ENCODE results near the gene GAMT. TPM values are rescaled to one million over a fixed set of nuclear protein-coding genes. Genes with fewer than 3 reads are reported as not detected.

Gene GAMT
- total and polyA plus RNA-seq, 2 of the 13 experiments (the other 11 are each of a cell fraction or from before 2014, with no cell fraction given) = 115 to 124 TPM

GRCh38 chr19:1383312-1384084 is 17.8 kb downstream of the GAMT start, which contains the start of gene NDUFS7 (continued):
- TF ChIP-seq ZNF430 (CRISPR knock-in tag; IDR thresholded peaks at IDR 0.05) (peak; percentile 85; the same call in 1 of the 2 replicates), KLF13 (CRISPR knock-in tag; IDR thresholded peaks at IDR 0.05) (peak; percentile 72; the same call in 1 of the 2 replicates), HIVEP1 (CRISPR knock-in tag; IDR thresholded peaks at IDR 0.05) (peak; percentile 94), ZSCAN29 (CRISPR knock-in tag; conservative IDR thresholded peaks at IDR 0.05) (peak; percentile 96), ZNF414 (CRISPR knock-in tag; IDR thresholded peaks at IDR 0.05) (peak; percentile 96), DZIP1 (CRISPR knock-in tag; IDR thresholded peaks at IDR 0.05) (peak; percentile 91; the same call in 1 of the 2 replicates), RARG (CRISPR knock-in tag; IDR thresholded peaks at IDR 0.05; ENCODE audit: low read depth) (peak; percentile 91), SMC3 (IDR thresholded peaks at IDR 0.05; ENCODE audit: low read length) (no peak; the same call in 1 of the 2 replicates), ZNF547 (CRISPR knock-in tag; IDR thresholded peaks at IDR 0.05) (peak; percentile 99), SP5 (CRISPR knock-in tag; IDR thresholded peaks at IDR 0.05; ENCODE audit: borderline replicate concordance, low read depth) (peak; percentile 13; the same call in 1 of the 2 replicates), ERF (CRISPR knock-in tag; IDR thresholded peaks at IDR 0.05) (peak; percentile 97), ZNF878 (CRISPR knock-in tag; IDR thresholded peaks at IDR 0.05) (peak; percentile 53; the same call in 1 of the 2 replicates), CREBL2 (CRISPR knock-in tag; IDR thresholded peaks at IDR 0.05; ENCODE audit: borderline replicate concordance) (no peak; the same call in 1 of the 2 replicates), PITX1 (CRISPR knock-in tag; IDR thresholded peaks at IDR 0.05) (peak; percentile 80), PAX8 (CRISPR knock-in tag; IDR thresholded peaks at IDR 0.05; ENCODE audit: borderline replicate concordance) (peak; percentile 88), ZBTB2 (CRISPR knock-in tag; IDR thresholded peaks at IDR 0.05; ENCODE audit: low read depth) (peak; percentile 93)
- TF ChIP-seq, protein P1, sequence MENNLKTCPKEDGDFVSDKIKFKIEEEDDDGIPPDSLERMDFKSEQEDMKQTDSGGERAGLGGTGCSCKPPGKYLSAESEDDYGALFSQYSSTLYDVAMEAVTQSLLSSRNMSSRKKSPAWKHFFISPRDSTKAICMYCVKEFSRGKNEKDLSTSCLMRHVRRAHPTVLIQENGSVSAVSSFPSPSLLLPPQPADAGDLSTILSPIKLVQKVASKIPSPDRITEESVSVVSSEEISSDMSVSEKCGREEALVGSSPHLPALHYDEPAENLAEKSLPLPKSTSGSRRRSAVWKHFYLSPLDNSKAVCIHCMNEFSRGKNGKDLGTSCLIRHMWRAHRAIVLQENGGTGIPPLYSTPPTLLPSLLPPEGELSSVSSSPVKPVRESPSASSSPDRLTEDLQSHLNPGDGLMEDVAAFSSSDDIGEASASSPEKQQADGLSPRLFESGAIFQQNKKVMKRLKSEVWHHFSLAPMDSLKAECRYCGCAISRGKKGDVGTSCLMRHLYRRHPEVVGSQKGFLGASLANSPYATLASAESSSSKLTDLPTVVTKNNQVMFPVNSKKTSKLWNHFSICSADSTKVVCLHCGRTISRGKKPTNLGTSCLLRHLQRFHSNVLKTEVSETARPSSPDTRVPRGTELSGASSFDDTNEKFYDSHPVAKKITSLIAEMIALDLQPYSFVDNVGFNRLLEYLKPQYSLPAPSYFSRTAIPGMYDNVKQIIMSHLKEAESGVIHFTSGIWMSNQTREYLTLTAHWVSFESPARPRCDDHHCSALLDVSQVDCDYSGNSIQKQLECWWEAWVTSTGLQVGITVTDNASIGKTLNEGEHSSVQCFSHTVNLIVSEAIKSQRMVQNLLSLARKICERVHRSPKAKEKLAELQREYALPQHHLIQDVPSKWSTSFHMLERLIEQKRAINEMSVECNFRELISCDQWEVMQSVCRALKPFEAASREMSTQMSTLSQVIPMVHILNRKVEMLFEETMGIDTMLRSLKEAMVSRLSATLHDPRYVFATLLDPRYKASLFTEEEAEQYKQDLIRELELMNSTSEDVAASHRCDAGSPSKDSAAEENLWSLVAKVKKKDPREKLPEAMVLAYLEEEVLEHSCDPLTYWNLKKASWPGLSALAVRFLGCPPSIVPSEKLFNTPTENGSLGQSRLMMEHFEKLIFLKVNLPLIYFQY (CRISPR knock-in tag; IDR thresholded peaks at IDR 0.05; ENCODE audit: borderline replicate concordance) = peak; percentile 63; the same call in 1 of the 2 replicates
- TF ChIP-seq, protein P2, sequence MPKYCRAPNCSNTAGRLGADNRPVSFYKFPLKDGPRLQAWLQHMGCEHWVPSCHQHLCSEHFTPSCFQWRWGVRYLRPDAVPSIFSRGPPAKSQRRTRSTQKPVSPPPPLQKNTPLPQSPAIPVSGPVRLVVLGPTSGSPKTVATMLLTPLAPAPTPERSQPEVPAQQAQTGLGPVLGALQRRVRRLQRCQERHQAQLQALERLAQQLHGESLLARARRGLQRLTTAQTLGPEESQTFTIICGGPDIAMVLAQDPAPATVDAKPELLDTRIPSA (CRISPR knock-in tag; IDR thresholded peaks at IDR 0.05; ENCODE audit: borderline replicate concordance) = peak; percentile 21; the same call in 1 of the 2 replicates

Measured in HepG2 (cell line).